ENCODE data around the gene ANKFN1. TPM values are rescaled to one million over a fixed set of nuclear protein-coding genes. Genes with fewer than 3 reads are reported as not detected.

The ANKFN1 gene
- total and polyA plus RNA-seq, 2 experiments from 2014 or later: 0.21 TPM; not detected in 1

DNA sequence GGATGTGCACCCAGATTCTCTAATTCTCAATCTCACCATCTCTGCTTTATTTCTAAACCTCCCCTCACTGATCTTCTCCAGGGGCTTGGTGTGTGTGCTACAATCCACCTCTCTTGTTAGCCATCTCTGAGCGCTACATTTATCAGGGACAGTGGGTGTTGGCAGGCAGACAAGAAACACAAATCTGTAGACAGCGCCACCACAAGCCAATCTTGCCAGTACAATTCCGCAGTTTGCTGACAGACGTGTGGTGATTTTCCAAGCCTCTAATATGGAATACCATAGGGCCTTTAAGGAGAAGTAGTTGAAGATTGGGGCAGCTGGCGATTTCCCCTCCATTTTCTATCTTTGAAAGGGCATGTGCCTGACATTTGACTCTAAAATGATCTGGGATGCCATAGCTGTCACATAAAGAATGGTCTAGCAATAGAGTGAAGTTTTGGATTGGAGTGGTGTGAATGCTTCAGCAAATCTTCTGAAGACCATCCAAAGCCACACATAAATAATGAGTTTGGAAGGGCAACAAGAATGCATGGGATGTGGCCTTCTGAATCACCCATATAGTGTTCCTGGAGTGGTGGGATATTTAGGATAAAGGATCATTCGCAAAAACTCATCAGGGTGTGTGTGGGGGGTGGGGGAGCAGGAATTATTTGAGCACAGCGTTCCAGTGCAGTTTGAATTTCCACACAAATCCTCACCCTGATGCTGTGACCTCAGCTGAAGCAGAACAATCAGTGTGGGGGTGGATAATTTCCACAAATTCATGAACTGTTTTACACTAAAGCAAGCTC, 12.0 kb upstream of the ANKFN1 start:
- no peak overlapping the region for H3K27ac ChIP-seq
- H3K4me1 ChIP-seq (ENCODE audit: low read depth): no peaks in the 10 kb centered on the region
- H3K4me3 ChIP-seq: no peak overlapping the region
- peak in 1 of 2 donors; percentile 40 for DNase-seq (ENCODE audit: low read depth in 1 of 2, low spot score in 1 of 2)
- H3K27me3 ChIP-seq: no peaks in the 10 kb centered on the region
- H3K9me3 ChIP-seq (ENCODE audit: low read depth): no peaks in the 10 kb centered on the region
- TF ChIP-seq, protein P1, sequence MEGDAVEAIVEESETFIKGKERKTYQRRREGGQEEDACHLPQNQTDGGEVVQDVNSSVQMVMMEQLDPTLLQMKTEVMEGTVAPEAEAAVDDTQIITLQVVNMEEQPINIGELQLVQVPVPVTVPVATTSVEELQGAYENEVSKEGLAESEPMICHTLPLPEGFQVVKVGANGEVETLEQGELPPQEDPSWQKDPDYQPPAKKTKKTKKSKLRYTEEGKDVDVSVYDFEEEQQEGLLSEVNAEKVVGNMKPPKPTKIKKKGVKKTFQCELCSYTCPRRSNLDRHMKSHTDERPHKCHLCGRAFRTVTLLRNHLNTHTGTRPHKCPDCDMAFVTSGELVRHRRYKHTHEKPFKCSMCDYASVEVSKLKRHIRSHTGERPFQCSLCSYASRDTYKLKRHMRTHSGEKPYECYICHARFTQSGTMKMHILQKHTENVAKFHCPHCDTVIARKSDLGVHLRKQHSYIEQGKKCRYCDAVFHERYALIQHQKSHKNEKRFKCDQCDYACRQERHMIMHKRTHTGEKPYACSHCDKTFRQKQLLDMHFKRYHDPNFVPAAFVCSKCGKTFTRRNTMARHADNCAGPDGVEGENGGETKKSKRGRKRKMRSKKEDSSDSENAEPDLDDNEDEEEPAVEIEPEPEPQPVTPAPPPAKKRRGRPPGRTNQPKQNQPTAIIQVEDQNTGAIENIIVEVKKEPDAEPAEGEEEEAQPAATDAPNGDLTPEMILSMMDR (IDR thresholded peaks at IDR 0.05; ENCODE audit: low read depth, low read length): no peak
- no peaks in the 10 kb centered on the region for H3K36me3 ChIP-seq

DNA sequence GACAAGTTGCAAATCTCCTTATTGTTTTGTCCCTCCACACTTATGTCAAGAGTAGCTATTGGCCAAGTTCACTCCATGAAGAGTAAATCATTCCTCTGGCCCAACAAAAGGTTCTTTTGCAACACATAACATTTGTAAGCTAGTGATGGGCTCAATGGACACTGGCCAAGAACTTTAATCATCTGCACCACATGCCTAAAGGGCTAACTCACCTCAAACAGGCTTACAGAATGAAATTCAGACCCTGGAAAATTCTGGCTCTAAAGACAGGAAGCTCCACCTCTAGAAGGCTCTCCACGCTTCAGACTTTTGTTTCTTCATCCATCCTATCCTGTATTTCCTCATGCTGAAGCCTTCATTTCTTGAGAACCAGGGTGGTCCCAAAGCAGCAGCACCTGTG, 10.9 kb upstream of the ANKFN1 start:
- Histone ChIP-seq H3K4me1 (ENCODE audit: low read depth) (no peaks in the 10 kb centered on the region), H3K36me3 (no peaks in the 10 kb centered on the region), H3K27me3 (no peaks in the 10 kb centered on the region), H3K9me3 (ENCODE audit: low read depth) (no peaks in the 10 kb centered on the region), H3K27ac (no peak overlapping the region), H3K4me3 (no peak overlapping the region)
- DNase-seq (ENCODE audit: low read depth in 1 of 2, low spot score in 1 of 2): no peak
- TF ChIP-seq, protein P1 (IDR thresholded peaks at IDR 0.05; ENCODE audit: low read depth, low read length): no peak

DNA sequence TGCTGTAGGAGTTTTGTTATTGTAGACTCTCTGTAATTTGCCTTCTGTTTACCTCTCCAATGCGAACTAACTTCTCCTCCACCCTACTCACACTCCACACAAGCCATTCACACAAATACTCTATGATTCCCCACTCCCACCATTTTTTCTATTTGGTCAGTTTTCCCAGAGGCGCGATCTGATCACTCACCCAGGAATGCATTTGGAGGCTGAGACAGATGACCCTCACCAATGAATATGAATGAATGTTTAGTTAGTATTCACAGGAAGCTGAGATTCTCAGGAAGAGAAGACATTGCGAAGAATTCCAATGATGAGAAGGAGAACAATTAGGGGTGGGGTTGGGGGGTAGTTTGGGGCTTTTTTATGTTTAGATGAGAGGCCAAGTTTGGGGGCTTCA, 10.5 kb upstream of the ANKFN1 start:
- TF ChIP-seq, protein P1 (IDR thresholded peaks at IDR 0.05; ENCODE audit: low read depth, low read length): no peak
- Histone ChIP-seq H3K4me3 (no peak overlapping the region), H3K36me3 (no peaks in the 10 kb centered on the region), H3K9me3 (ENCODE audit: low read depth) (no peaks in the 10 kb centered on the region), H3K4me1 (ENCODE audit: low read depth) (no peaks in the 10 kb centered on the region), H3K27ac (no peak overlapping the region), H3K27me3 (no peaks in the 10 kb centered on the region)
- no peak for DNase-seq (ENCODE audit: low read depth in 1 of 2, low spot score in 1 of 2)

DNA sequence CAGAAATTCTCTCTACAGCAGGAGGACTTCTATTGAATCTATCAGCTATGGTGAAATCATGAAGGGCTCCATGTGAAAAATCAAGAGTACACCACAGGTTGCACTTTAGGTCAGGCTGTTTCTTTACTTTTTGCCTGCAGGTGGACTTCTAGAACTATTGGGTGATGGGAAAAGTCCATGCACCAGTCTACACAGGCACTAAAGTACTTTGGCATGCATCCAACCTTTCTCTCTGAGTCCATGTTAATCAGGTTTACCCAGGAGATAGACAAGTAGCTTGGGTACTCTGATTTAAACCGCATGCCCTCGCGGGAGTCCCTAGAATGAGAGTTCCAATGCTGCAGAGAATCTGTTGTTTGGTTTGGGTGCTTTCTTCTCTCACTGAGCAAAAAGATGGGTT, 9.1 kb upstream of the ANKFN1 start:
- no peak overlapping the region for H3K4me3 ChIP-seq
- H3K9me3 ChIP-seq (ENCODE audit: low read depth): no peaks in the 10 kb centered on the region
- peak in 1 of 2 donors; percentile 31 for DNase-seq (ENCODE audit: low read depth in 1 of 2, low spot score in 1 of 2)
- H3K4me1 ChIP-seq (ENCODE audit: low read depth): no peaks in the 10 kb centered on the region
- no peaks in the 10 kb centered on the region for H3K36me3 ChIP-seq
- no peak overlapping the region for H3K27ac ChIP-seq
- no peaks in the 10 kb centered on the region for H3K27me3 ChIP-seq
- TF ChIP-seq, protein P1 (IDR thresholded peaks at IDR 0.05; ENCODE audit: low read depth, low read length): no peak

DNA sequence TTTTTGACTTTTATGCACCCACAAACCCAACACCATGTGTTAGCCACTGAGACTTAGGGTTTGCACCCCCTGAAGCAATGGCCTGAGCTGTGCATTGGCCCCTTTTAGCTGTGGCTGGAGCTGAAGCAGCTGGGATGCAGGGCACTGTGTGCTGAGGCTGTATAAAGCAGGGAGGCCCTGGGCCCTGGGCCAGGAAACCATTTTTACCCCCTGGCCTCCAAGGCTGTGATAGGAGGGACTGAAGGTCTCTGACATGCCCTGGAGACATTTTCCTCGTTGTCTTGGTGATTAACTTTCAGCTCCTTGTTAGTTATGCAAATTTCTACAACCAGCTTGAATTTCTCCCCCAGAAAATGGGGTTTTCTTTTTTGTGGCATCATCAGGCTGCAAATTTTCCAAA, 6.7 kb upstream of the ANKFN1 start:
- TF ChIP-seq, protein P1 (IDR thresholded peaks at IDR 0.05; ENCODE audit: low read depth, low read length): no peak
- no peaks in the 10 kb centered on the region for H3K27me3 ChIP-seq
- H3K9me3 ChIP-seq (ENCODE audit: low read depth): no peaks in the 10 kb centered on the region
- no peak for DNase-seq (ENCODE audit: low read depth in 1 of 2, low spot score in 1 of 2)
- no peaks in the 10 kb centered on the region for H3K4me1 ChIP-seq (ENCODE audit: low read depth)
- no peaks in the 10 kb centered on the region for H3K36me3 ChIP-seq
- no peak overlapping the region for H3K27ac ChIP-seq
- no peak overlapping the region for H3K4me3 ChIP-seq

Data from cardiac muscle cell (in vitro differentiated cells and primary cell).